DND-41 (cell line): ENCODE results near the gene CELA1.
A peak's percentile ranks its signal among the peaks of the same experiment; 100 is the strongest.
"Not testable (repeated sequence)": the region's sequence is repeated elsewhere in the genome, so short reads cannot be mapped to it uniquely, and the experiment has no call there.

ENCODE experiments used
- ATAC-seq: fragments of 200-7000 bp; cut with Tn5 transposase; 3 replicates; pipeline ENCODE4 v1.9.1; 2021; ENCODE audit warnings: low read depth; ENCODE audit not compliant: insufficient read depth
- DNase-seq: peaks from one replicate; pipeline ENCODE4 v3.0.0-alpha.2; 2020
- H2AFZ ChIP-seq: 2 replicates; pipeline ENCODE4 v1.6.0; 2012; ENCODE audit warnings: low read depth, low read length
- H3K27ac ChIP-seq: 2 replicates; pipeline ENCODE4 v1.5.1; 2012; ENCODE audit warnings: low read length, inconsistent platforms
- H3K27me3 ChIP-seq: fragments of 200-600 bp; sonication (generic); 2 replicates; pipeline ENCODE4 v1.6.0; 2012; ENCODE audit warnings: low read length, mild to moderate bottlenecking, inconsistent platforms; ENCODE audit not compliant: insufficient read depth, poor library complexity
- H3K36me3 ChIP-seq: 2 replicates; pipeline ENCODE4 v1.5.1; 2012; ENCODE audit warnings: low read length, inconsistent platforms; ENCODE audit not compliant: insufficient read depth
- H3K4me1 ChIP-seq: 2 replicates; pipeline ENCODE4 v1.5.1; 2012; ENCODE audit warnings: mild to moderate bottlenecking, low read length; ENCODE audit not compliant: insufficient read depth
- H3K4me2 ChIP-seq: 2 replicates; pipeline ENCODE4 v1.6.0; 2012; ENCODE audit warnings: mild to moderate bottlenecking, moderate library complexity, low read length, inconsistent platforms; ENCODE audit not compliant: insufficient read depth
- H3K4me3 ChIP-seq, 2 experiments: fragments of 200-600 bp in 1 of 2; shearing (Covaris generic) in 1 of 2; 2 replicates each; pipeline ENCODE4 v1.5.1; 2012 to 2016; ENCODE audit warnings: inconsistent platforms in 2 of 2, low read length in 2 of 2, mild to moderate bottlenecking in 2 of 2, low read depth in 1 of 2, moderate library complexity in 1 of 2
- H3K79me2 ChIP-seq: 2 replicates; pipeline ENCODE4 v1.6.0; 2012; ENCODE audit warnings: low read length, inconsistent platforms; ENCODE audit not compliant: insufficient read depth
- H3K9ac ChIP-seq: 2 replicates; pipeline ENCODE4 v1.6.0; 2012; ENCODE audit warnings: low read depth, mild to moderate bottlenecking, inconsistent platforms, low read length, moderate library complexity
- H3K9me3 ChIP-seq: 2 replicates; pipeline ENCODE4 v1.5.1; 2012; ENCODE audit warnings: low read length, moderate library complexity, mild to moderate bottlenecking, inconsistent platforms; ENCODE audit not compliant: insufficient read depth, severe bottlenecking
- H4K20me1 ChIP-seq: 2 replicates; pipeline ENCODE4 v1.6.0; 2012; ENCODE audit warnings: low read length; ENCODE audit not compliant: insufficient read depth
- EZH2 ChIP-seq: IDR thresholded peaks from 3 replicates; pipeline ENCODE4 v1.6.1; 2012; ENCODE audit warnings: borderline replicate concordance, low read depth, mild to moderate bottlenecking, moderate library complexity, low read length, inconsistent platforms; ENCODE audit not compliant: severe bottlenecking
- TF ChIP-seq, protein P1 (sequence below): IDR thresholded peaks from 2 replicates; pipeline ENCODE4 v1.5.1; 2012; ENCODE audit warnings: borderline replicate concordance, low read length, moderate library complexity, mild to moderate bottlenecking; ENCODE audit not compliant: poor library complexity, severe bottlenecking; ENCODE audit errors: extremely low read depth

The CELA1 gene

GRCh38 chr12:51293696-51294095 lies 52.8 kb downstream of the CELA1 start:
- no peak overlapping the region for H3K4me3 ChIP-seq
- DNase-seq = no peak

DNA sequence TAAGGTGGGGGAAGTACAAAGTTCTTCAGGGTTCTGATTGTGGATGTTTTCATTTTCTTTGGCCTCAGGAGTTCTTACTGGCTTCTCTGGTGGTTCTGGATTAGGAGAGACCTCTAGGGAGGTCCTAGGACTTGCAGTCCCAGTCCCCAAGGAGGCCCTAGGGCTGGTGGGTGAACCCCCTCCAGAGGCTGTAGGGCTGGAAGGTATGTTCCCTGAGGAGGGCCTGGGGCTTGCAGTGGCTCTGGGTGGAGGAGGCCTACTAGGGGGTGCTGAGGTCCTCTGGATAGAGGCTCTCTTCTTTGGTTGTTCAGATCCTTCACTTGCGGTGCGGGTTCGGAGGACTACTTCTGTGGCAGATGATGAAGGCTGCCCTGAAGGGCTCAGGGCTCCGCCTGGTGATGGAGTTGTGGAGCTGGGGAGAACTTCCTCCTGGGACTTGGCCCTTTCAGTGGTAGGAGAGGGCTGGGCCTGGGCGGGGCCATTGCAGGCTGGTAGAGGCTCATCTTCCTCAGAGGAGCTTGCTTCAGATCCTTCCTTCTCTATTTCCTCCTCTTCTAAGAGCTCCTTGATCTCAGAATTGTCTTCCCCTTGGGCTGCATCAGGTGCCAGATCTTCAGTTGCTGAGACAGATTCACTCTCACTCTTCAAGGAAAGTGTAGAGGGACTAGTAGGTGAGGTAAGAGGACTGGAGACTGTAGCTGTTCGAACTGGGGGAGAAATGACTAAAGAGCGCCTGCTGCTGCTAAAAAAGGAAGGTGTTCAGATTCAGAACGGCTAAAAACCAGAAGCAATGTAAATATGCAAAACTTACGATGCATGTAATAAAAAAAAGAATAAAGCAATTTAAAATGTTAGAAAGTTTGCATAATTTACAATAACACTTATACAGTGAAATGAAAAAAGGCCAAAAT lies 54.6 kb downstream of the CELA1 start:
- not testable (repeated sequence) for H3K27me3 ChIP-seq, H3K27ac ChIP-seq
- peak; percentile 58 for ATAC-seq

More at GRCh38 chr12:51293696-51294095, 52.8 kb downstream of the CELA1 start:
- H2AFZ ChIP-seq = no peak overlapping the region
- H3K79me2 ChIP-seq = no peaks in the 10 kb centered on the region
- H3K36me3 ChIP-seq = no peaks in the 10 kb centered on the region
- no peak overlapping the region for H3K9ac ChIP-seq
- no peaks in the 10 kb centered on the region for H3K4me1 ChIP-seq
- H3K27me3 ChIP-seq = no peaks in the 10 kb centered on the region
- no peak for TF ChIP-seq EZH2
- TF ChIP-seq, protein P1, sequence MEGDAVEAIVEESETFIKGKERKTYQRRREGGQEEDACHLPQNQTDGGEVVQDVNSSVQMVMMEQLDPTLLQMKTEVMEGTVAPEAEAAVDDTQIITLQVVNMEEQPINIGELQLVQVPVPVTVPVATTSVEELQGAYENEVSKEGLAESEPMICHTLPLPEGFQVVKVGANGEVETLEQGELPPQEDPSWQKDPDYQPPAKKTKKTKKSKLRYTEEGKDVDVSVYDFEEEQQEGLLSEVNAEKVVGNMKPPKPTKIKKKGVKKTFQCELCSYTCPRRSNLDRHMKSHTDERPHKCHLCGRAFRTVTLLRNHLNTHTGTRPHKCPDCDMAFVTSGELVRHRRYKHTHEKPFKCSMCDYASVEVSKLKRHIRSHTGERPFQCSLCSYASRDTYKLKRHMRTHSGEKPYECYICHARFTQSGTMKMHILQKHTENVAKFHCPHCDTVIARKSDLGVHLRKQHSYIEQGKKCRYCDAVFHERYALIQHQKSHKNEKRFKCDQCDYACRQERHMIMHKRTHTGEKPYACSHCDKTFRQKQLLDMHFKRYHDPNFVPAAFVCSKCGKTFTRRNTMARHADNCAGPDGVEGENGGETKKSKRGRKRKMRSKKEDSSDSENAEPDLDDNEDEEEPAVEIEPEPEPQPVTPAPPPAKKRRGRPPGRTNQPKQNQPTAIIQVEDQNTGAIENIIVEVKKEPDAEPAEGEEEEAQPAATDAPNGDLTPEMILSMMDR = no peak
- no peak overlapping the region for H3K27ac ChIP-seq
- ATAC-seq = no peak
- no peaks in the 10 kb centered on the region for H4K20me1 ChIP-seq
- H3K4me2 ChIP-seq = no peak overlapping the region
- H3K9me3 ChIP-seq = no peaks in the 10 kb centered on the region

DNA sequence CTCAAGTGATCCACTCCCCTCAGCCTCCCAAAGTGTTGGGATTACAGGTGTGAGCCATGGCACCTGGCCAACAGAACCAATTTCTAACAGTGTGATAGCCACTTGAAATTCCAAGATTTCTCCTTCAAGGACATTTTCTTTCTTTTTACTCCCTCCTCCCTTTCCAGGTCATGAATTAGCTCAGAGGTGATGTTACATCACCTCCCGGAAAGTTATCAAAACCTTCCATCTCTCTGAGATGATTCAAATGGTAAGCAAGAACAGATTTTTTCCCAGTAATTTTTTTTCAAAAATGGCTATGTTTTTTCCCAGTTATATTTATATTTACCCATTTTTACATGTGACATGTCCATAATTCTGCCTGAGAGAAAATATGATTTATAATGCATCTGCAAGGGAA lies 60.6 kb downstream of the CELA1 start:
- DNase-seq (no peak), ATAC-seq (no peak)
- Histone ChIP-seq H3K9me3 (no peaks in the 10 kb centered on the region), H3K4me2 (no peak overlapping the region), H3K36me3 (no peaks in the 10 kb centered on the region), H2AFZ (no peak overlapping the region), H3K79me2 (no peaks in the 10 kb centered on the region), H3K27ac (no peak overlapping the region), H3K9ac (no peak overlapping the region), H3K4me1 (no peaks in the 10 kb centered on the region), H3K4me3 (no peak overlapping the region), H4K20me1 (no peaks in the 10 kb centered on the region), H3K27me3 (no peaks in the 10 kb centered on the region)
- TF ChIP-seq, protein P1 = no peak
- TF ChIP-seq EZH2 = no peak

More for the DNA sequence above, 54.6 kb downstream of the CELA1 start:
- not testable (repeated sequence) for H3K36me3 ChIP-seq, H3K4me3 ChIP-seq, H3K4me2 ChIP-seq, H3K4me1 ChIP-seq, H2AFZ ChIP-seq, H3K9ac ChIP-seq, H4K20me1 ChIP-seq, H3K9me3 ChIP-seq, H3K79me2 ChIP-seq
- peak; percentile 31 for DNase-seq

DNA sequence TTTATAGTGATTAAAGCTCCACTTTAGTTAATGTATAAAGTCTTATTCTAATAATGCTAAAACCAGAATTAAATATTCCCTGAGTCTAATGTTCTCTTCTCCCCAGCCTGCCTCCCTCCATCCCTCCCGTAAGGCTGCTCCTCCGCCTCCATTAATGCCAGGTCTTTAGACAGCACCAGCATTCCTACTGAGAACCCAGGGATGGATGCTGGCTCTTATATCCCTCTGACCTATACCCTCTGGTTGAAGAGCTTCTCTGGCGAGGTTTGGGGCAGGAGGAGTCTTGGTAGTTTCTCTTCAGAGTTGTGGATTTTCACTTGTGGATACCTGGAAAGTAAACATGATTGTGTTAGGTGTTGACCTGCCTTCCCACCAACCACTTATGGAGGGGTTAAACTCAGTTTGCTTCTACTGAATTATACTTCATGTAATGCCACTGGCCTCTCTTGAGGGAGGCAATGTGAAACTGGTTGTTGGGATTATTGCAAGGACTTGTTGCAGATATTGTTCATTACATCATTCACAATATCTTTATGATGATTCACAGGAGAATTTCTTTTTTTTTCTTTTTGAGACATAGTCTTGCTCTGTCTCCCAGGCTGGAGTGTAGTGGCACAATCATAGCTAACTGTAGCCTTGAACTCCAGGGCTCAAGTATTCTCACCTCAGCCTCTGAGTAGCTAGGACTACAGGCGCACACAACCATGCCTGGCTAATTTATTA lies 65.1 kb downstream of the CELA1 start:
- TF ChIP-seq, protein P1 = no peak
- no peak for TF ChIP-seq EZH2
- H3K4me3 ChIP-seq = no peak overlapping the region
- H3K4me1 ChIP-seq = no peaks in the 10 kb centered on the region
- DNase-seq (no peak), ATAC-seq (no peak)
- no peaks in the 10 kb centered on the region for H3K27me3 ChIP-seq
- H3K27ac ChIP-seq = no peak overlapping the region
- H3K4me2 ChIP-seq = no peak overlapping the region
- no peak overlapping the region for H3K9ac ChIP-seq
- no peaks in the 10 kb centered on the region for H4K20me1 ChIP-seq
- H3K79me2 ChIP-seq = no peaks in the 10 kb centered on the region
- H3K9me3 ChIP-seq = no peaks in the 10 kb centered on the region
- no peaks in the 10 kb centered on the region for H3K36me3 ChIP-seq
- H2AFZ ChIP-seq = no peak overlapping the region
